NCI-H2107 treated with DMSO at 0.1 percent for 48 hours (cell line): ENCODE results near the gene EXOC3L2.

Experiments used
- DNase-seq: peaks from one replicate; lab custom pipeline; 2025; ENCODE audit not compliant: unreplicated experiment; lab: John Stamatoyannopoulos, UW

The EXOC3L2 gene

DNA sequence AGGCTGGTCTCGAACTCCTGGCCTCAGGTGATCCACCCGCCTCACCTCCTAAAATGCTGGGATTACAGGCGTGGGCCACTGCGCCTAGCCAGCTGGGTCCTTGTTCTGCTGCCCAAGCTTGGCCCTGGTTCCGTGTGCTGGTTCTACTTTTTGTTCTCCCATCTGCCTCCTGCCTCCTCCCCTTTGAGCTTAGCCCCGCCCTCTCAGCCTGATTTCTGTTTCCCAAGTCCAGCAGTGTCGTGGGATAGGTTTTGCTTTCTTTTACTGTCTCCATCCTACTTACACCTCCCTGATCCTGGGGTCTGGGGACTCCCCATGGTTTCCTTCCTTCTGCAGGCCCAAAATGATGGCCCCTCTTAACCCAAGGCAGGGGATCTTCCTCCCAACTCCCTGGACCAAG is 64.3 kb downstream of the EXOC3L2 start:
- DNase-seq = no peak

DNA sequence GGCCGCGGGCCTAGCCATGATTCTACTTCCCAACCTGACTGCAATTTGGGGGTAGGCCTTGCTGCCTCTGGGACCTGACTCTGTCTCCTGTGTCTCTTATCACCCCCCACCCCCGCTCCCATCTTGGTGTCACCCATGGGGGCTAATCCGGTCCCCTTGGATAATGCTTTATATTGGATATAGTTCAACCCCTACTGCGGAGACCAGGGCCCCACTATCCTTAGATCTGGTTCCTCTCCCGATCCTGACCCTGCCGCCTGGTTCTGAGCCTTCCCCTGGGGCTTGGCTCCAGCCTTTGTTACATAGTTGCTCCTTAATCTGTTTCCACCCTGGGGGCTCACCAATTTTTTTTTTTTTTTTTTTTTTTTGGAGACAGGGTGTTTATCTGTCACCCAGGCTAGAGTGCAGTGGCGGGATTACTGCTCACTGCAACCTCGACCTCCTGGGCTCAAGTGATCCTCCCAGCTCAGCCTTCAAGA is 65.3 kb downstream of the EXOC3L2 start:
- no peak for DNase-seq

DNA sequence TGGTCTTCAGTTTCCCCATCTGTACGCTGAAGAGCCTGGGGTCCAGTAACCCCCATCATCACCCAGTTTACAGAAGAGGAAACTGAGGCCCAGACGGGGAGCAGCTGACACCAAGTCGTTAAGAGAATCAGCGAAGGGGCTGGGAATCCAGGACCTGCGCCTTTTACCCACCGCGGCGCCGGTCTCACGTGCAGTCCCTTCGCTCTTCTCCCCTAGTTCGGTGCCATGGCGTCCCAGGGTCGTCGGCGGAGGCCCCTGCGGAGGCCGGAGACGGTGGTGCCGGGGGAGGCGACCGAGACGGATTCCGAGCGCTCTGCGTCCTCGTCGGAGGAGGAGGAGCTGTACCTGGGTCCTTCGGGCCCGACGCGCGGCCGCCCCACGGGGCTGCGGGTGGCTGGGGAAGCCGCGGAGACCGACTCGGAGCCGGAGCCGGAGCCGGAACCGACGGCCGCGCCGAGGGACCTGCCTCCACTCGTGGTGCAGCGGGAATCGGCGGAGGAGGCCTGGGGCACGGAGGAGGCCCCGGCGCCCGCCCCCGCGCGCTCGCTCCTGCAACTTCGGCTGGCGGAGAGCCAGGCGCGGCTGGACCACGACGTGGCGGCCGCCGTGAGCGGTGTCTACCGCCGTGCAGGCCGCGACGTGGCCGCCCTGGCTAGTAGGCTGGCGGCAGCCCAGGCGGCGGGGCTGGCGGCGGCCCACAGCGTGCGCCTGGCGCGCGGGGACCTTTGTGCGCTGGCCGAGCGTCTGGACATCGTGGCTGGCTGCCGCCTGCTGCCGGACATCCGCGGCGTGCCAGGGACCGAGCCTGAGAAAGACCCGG is 65.9 kb downstream of the EXOC3L2 start:
- no peak for DNase-seq

DNA sequence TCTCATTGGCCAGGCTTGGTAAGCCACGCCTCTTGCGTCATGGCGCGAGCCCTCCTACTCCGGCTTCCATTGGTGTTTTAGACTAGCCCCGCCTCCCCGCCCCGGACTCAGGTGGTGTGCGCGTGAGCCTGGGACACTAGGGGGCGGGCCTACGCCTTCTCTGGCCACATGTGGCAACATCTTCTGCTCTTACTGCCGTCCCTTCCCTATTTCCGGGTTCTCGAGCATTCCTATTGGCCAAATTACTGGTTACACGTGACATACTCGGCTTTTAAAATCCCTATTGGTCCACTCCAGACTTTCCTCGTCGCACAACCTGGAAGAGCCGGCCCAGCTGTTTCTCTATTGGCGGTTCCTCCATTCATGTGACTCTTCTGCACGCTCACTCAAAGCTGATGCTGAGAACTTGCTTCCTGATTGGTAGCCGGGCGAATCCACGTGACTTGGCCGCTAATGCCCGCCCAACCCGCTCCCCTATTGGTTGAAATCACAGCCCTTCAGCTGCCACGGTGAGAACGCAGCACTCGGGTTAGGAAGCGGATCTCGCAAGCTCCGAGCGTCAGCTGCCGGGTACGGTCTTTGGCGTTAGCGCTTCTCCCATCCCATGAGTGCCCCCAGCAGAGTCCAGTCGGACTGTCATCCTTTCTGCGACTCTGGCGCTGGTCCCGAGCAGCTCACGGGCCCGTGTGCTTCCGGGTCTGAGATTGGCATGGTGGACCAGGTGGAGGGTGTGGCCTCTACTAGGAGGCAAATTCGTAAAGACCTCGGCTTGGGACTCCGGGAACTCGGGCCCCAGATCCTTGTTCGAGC is 66.7 kb downstream of the EXOC3L2 start, which contains the start of gene BLOC1S3:
BLOC1S3 (plus strand) TSS at position 523 of the 810 bp plus-strand sequence. CDS start 513 bp downstream, outside the sequence.
- peak; percentile 100 for DNase-seq

DNA sequence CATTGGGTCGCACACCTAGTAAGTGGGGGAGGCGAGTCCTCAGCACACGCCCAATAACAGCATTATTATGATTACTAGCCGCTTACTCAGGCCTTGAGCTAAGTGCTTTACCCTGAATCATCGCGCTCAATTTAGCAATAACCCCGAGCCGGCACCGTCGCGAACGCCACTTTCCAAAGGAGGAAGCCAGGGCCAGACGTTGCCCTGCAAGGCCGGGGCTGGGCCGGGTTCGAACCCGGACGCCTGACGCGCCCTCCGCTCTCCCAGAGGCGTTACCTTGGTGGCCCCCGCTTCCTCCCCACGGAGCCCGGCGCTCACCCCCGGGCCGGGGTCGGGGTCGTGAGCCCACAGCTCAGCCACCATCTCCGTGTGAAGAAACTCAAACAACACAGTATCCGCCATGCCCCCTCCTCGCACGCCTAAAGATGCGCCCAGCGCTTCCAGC is 67.4 kb downstream of the EXOC3L2 start, which contains the start of gene TRAPPC6A:
TRAPPC6A (minus strand) TSS at position 421 of the 445 bp plus-strand sequence; CDS start at position 402, 19 bp downstream.
- no peak for DNase-seq

DNA sequence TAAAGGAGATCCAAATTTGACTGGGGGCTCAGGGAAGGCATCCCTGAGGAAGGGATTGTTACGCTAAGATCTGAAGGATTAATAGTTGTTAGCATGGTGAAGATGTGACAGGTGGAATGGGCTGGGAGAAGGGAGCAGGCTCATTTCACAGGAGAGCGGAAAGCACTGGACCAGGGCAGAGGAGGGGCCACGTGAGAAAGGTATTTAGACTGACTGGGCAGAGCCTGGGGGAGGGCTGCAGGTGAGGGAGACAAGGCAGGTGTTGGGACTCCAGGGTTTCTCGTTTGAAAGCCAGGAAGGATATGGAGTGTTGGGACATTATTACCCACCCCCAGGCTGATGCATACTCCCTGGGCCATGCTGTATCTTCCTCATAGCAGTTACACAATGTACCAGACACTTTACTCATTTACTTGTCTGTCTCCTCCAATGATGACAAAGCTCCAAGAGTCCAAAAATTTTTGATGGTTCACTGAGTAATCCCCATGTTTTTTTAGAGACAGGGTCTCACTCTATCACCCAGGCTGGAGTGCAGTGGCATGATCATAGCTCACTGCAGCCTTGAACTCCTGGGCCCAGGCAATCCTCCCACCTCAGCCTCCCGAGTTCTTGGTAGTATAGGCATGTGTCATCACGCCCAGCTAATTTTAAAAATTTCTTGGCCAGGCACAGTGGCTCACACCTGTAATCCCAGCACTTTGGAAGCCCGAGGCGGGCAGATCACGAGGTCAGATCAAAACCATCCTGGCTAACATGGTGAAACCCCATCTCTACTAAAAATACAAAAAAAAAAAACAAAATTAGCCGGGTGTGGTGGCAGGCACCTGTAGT is 69.5 kb downstream of the EXOC3L2 start:
- peak; percentile 23 for DNase-seq

DNA sequence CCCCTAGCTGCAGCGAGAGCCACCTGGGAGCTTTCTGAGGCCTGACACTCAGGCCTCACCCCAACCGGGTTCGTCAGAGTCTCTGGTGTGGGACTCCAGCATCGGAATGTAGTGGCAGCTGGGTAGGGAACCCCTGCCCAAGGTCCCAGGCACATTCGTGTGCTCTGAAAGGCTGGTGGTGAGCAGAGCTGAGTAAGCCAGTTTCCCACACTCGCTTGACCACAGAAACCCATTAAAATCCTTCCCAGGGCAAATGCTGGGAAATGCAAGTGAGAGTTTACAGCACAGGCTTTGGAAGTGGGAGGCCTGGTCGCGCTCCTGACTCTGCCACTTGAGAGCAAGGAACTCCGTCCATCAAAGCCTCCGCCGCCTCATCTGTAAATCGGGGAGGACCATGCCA is 71.4 kb downstream of the EXOC3L2 start:
- no peak for DNase-seq

DNA sequence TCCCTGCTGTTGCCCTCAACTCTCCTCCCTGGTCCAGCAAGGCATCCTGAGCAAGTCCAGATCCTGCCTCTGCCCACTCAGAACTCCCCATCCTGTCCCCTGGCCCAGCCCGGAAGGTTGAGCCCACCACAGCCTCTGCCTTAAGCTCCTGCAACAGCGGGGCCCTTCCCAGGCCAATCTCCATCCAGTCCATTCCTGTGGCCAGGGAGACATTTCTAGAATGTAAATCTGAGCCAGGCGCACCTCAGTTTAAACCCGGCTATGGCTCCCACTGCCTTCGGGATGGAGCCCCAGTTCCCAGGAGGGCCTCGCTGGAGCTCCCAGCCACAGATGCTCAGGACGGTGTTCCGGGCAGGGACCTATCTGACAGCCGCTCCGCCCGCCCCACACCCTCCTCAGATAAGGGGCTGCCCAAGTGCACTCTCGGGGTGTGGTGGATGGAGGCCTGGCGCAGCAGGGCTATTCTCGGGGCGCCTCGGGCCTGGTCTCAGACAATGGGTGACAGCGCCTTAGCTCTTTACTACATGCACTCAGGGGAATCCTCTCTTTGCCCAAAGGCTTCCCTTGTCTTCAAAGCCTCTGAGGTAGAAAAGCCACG is 72.5 kb downstream of the EXOC3L2 start:
- DNase-seq = no peak

DNA sequence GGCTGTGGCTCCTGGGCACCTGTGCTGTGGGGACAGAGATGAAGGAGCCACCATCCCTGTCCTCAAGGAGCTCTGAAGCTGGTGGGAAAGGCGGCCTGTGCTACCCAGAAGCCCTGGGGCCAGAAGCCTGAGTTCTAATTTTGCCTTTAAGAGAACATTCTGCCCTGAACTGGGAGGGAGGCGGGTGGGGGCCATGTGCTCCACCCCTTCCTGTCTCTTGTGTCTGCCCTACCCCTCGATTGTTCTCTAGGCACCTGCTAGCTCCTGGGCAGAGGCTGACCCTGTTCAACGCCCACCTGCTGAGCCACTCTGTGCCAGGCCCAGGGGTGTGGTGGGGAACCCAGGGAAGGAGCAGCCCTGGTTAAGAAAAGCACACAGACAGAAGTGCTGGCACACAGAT is 73.0 kb downstream of the EXOC3L2 start:
- DNase-seq = no peak

DNA sequence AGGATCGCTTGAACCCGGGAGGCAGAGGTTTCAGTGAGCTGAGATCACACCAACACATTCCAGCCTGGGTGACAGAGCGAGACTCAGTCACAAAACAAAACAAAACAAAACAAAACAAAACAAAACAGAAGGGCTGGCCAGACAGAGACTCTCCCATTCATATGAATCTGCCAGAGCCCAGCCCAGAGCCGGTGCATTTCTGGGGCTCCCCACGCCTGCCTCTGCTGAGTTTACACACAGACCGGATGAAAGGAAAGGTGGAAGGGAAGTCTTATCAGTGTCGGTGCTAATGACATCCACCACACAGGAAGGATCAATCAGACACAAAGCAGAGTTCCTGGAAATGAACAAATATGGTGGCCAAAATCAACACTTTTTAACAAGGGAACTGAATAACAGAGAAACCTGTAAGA is 74.0 kb downstream of the EXOC3L2 start:
- DNase-seq = no peak

DNA sequence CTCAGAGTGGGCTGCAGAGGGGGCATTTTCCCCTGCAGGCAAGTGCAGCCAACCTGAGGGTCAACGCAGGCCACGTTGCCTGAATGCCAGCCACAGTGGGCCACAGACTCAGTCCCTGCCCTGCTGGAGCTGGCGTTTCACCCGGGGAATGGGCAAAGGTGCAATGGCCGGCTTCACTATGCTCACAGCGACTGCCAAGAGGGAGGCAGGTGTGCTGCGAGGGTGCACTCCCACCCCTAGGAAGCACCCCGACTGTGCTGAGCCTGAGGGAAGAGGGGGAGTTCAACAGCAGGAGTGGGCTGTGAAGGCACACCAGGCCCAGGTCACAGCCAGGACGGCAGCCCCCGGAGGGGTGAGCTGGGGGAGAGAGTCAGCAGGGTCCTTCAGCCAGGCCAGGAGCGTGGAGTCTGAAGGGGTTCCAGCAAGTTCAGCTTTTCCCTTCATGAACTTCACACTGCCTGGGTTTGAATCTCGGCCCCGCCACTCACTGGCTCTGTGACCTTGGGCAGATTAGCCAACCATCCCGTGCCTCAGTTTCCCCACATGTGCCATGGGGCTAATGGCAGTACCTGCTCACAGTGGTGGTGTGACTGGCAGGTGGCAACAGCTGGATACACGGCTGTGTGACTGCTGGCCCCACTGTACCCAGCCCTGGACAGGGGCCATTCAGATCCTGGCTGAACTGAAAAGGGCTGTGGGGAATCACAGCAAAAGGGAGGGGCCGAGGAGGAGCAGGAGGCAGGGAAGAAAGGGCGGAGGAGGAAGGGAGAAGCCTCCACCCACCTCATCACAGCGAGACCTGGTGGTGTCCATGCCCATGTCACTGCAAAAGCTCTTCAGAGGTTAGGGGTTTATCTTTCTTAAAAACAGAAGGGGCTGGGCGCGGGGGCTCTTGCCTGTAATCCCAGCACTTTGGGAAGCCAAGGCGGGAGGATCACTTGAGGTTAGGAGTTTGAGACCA is 74.8 kb downstream of the EXOC3L2 start:
- no peak for DNase-seq

DNA sequence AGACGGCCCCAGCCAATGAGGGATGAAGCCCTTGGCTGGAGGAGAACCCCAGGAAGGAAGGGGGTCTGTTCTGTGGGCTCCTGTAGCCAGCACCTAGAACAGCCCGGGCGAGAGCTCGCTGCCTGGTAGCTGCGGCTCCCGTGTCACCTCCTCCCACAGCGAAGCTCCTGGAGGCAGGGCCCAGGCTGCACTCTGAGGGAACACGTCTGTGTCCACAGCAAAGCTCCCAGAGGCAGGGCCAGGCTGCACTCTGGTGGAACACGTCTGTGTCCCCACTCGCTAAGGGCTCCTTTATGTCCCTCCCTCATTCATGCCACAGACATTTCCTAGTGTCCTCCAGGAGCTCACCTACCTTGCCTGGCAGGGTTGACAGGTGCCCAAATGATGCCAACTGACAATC is 75.6 kb downstream of the EXOC3L2 start:
- DNase-seq = no peak

DNA sequence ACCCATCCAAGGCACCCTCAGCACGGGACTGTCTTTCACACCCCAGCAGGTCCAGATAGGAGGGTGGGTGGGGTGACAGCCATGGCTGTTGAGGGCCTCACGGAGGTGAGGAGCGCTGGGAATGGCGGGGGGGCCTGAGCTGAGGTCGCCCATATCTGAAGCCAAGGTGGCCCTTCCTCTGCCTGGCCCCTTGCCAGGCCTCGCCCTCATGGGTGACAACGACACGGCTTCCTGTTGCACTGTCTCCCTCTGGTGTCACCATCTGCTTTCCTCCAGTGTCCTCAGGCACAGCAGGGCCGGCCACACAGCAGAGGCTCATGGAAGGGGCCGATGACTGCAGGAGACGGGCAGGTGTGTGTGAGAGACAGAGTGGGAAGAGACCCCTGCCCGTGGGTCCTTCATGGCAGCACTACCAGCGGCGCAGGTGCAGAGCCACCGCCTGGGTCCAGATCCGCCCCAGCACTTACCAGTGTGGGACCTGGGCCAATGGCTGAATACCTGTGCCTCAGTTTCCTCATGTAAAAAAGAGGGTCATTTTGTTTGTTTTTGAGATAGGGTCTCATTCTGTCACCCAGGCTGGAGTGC is 76.3 kb downstream of the EXOC3L2 start:
- no peak for DNase-seq

DNA sequence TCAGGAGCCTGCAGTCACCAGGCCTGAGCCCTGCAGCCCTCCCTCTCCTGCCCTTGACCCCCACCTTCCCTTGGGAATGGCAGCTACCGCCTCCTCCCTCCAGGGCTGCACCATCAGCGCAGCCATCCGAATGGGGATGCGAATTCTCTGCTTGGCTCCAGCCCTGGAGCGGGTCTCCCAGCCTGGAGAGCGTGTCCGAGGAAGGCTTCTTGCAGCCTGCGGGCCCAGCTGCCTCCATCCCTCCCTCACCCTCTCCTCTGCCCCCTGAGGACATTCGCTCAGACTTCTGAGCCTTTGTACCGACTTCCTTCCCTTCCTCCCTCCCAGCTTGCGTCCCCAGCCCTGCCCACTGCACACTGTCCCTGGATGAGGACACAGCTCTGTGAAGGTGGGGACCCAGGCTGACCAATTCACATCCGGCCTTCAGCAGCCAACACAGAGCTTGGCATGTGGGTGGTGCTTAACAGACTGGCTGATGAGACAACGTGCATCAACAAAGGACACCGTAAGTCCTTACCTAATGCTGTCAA is 78.4 kb downstream of the EXOC3L2 start:
- DNase-seq = no peak

DNA sequence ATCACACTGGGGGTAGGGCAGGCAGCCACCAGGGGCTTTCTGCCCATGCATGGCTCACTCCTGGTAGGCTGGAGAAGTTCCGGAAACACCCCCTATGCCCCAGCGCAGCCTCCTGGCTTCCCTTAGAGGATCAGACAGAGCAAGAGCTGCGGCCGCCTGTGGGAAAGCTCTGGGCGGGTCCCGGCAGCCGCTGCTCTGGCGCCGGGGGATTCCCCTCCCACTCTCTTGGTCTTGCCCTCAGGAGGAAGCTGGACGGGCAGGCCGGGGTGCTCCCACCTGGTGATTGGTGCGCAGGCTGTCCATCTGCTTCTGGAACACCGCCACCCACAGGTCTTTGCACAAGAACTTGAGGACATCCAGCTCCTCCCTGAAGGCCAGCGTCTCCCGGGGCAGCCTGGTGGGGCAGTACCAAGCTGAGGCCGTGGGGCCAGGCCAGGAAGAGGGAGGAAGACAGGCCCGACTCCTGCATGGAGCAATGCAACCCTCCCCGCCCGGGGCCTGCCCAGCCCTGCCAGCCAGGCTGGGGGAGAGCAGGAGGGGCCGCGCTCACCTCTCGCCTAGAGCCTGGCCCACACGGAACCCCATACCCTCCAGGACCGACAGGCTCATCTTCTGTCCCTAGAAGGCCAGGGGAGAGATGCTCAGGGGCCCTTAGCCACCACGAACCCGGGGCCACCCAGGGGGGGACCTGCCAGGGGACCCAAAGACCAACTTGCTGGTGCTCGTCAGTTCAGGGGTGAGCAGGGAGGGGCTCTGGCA is 80.5 kb downstream of the EXOC3L2 start:
- no peak for DNase-seq

DNA sequence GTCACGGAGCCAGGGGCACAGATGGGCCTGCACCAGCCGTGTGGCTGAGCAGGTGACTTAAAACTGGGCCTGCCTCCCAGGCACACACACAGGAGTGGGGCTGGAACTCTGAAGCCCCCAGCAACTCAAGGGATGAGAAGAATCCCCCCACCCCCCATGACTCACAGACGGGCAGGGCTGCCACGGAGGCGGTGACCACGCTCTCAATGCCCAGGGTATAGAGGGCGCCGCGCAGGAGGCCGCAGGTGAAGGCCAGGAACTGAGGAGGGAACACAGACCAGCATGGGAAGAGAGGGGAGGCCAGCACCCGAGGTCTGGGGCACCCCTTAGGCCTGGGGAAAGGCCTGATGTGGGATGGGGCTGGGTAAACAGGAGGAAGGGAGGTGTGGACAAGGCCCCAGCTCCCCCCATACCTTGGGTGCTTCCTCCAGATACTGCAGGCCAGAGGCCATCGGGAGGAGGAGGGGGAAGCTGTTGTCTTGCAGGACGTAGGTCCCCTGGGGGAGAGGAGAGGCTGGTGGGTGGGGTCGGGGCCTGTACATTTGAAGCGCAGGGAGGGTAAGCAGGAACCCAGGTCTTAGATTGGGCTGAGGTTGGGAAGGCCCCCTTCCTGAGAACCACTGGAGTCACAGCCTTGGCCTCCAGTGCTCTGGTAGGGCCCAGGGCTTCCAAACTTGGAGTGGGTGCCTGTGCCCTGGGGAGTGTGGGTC is 81.3 kb downstream of the EXOC3L2 start:
- DNase-seq = no peak

DNA sequence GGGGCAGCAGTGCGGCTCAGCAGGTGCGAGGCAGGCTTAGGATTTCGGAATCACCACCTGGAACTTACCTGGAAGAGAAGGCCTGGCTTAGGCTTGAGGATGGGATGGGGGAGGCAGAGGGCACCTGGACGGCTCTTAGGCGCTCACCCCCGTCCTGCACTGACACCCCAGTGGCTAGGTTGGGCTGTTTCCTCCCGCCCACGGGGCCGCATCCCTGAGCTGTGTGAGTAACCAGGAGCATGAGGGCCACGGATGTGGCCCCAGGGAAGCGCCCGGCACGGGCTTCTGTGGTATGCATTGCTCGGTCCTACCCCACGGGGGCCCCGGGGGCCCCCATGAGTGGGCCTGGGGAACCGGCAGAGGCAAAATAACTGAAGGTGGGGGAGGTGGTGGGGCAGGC is 82.1 kb downstream of the EXOC3L2 start:
- no peak for DNase-seq
